ENCODE data around the gene TMEM255B. TPM values are rescaled to one million over a fixed set of nuclear protein-coding genes. Genes with fewer than 3 reads are reported as not detected.

The TMEM255B gene
- total RNA-seq, 1 experiment from 2014 or later: 0.86 TPM

DNA sequence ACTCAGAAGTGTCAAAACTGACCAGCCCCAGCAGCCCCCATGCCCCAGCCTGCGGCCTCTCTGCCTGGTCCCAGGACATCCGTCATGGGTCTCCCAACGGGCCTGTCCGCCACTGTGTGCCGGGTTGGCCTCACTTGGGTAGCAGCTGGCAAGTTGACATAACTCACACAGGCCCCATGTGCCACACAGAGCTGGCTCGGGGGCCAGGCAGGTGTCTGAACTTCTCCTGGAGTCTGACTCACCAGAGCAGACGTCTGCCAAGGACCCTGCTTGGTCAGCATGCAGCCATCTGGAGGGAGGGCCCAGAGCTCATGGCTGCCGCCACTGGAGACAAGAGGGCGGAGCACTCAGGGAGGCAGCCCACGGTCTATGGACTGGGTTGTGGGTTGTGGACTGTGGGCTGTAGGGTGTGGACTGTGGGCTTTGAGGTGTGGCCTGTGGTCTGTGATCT lies 32.0 kb upstream of the TMEM255B start:
- Histone ChIP-seq H3K9me2 (replicated peaks; ENCODE audit: insufficient read depth, low read length) (no peaks in the 10 kb centered on the region), H3K36me3 (ENCODE audit: insufficient read depth, low read length) (no peaks in the 10 kb centered on the region), H2AFZ (ENCODE audit: low read length) (no peak overlapping the region), H4K20me1 (ENCODE audit: insufficient read depth, low read depth, low read length) (no peaks in the 10 kb centered on the region), H3K4me1 (ENCODE audit: low read length) (no peaks in the 10 kb centered on the region), H3K27me3 (ENCODE audit: low read length) (no peaks in the 10 kb centered on the region), H3K9ac (ENCODE audit: low read length) (no peak overlapping the region), H3K9me3 (ENCODE audit: low read length) (no peaks in the 10 kb centered on the region; the same call in 1 of the 2 replicates), H3K4me2 (ENCODE audit: low read depth, low read length, poor library complexity, severe bottlenecking) (no peak overlapping the region), H3K79me2 (ENCODE audit: low read length) (no peaks in the 10 kb centered on the region), H3K27ac (ENCODE audit: low read length) (no peak overlapping the region), H3K4me3 (ENCODE audit: low read length) (no peak overlapping the region)
- DNase-seq: no peak

DNA sequence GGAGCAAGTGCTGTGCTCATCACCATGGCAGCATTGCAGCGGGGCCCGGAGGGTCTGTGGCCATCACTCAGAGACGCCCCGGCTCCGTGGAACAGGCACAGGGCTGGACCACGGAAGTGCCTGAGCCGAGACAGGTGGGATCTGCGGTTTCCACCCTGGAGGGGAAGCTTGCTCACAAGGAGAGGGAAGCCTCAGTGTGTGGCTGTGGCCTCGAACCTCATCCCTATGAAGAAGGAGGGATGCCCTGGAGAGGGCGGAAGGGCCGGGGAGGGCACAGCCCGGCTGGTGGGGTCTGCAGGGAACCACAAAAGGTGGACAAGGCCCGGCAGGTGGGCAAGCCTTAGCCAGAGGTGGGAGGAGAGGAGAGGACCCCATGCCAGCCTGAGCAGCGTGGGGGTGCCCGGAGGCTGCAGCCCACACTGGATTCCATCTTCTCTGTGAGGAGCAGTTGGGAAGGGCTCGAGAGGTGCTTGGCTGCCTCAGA lies 30.4 kb upstream of the TMEM255B start:
- no peak overlapping the region for H3K4me2 ChIP-seq (ENCODE audit: low read depth, low read length, poor library complexity, severe bottlenecking)
- DNase-seq: no peak
- H2AFZ ChIP-seq (ENCODE audit: low read length): no peak overlapping the region
- no peak overlapping the region for H3K9ac ChIP-seq (ENCODE audit: low read length)
- no peaks in the 10 kb centered on the region for H3K79me2 ChIP-seq (ENCODE audit: low read length)
- H3K4me3 ChIP-seq (ENCODE audit: low read length): no peak overlapping the region
- no peaks in the 10 kb centered on the region for H3K4me1 ChIP-seq (ENCODE audit: low read length)
- no peaks in the 10 kb centered on the region; the same call in 1 of the 2 replicates for H3K9me3 ChIP-seq (ENCODE audit: low read length)
- no peaks in the 10 kb centered on the region for H3K9me2 ChIP-seq (replicated peaks; ENCODE audit: insufficient read depth, low read length)
- H3K27ac ChIP-seq (ENCODE audit: low read length): no peak overlapping the region
- H4K20me1 ChIP-seq (ENCODE audit: insufficient read depth, low read depth, low read length): no peaks in the 10 kb centered on the region
- no peaks in the 10 kb centered on the region for H3K27me3 ChIP-seq (ENCODE audit: low read length)
- H3K36me3 ChIP-seq (ENCODE audit: insufficient read depth, low read length): no peaks in the 10 kb centered on the region

DNA sequence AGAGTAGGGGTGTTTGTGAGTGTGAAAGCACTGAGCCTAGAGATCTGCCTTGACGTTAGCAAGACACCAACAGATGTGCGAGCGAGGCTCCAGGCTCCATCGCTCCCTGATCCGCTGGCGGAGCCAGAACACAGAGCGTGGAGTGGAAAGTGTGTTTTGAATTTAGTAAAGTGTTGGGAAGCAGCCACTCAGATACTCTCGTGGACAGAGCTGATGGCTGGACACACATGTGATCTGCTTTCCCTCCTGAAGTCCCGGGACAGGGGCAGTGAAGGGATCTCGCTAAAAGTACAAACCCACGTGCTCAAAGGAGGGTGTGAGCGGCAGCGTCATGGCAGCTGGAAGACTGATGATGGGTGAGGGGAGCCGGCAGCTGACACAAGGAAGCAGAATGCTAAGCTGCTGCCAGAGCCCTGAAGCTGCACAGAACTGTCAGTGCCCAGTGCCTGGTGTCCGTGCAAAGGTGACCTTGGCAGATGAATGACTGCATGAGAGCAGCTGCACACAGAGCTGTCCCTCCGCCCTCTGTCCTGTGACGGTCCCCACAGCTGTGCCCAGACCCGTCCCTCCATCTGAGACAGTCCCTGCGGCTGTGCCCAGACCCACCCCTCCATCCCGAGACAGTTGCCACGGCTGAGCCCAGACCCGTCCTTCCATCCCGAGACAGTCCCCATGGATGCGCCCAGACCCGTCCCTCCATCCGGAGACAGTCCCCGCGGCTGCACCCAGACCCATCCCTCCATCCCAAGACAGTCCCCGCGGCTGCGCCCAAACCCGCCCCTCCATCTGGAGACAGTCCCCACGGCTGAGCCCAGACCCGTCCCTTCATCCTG lies 29.6 kb upstream of the TMEM255B start:
- Histone ChIP-seq H3K9ac (ENCODE audit: low read length) (no peak overlapping the region), H3K4me3 (ENCODE audit: low read length) (no peak overlapping the region), H3K27ac (ENCODE audit: low read length) (no peak overlapping the region), H4K20me1 (ENCODE audit: insufficient read depth, low read depth, low read length) (no peaks in the 10 kb centered on the region), H3K27me3 (ENCODE audit: low read length) (no peaks in the 10 kb centered on the region), H3K9me2 (replicated peaks; ENCODE audit: insufficient read depth, low read length) (no peaks in the 10 kb centered on the region), H3K79me2 (ENCODE audit: low read length) (no peaks in the 10 kb centered on the region), H3K9me3 (ENCODE audit: low read length) (no peaks in the 10 kb centered on the region; the same call in 1 of the 2 replicates), H3K4me1 (ENCODE audit: low read length) (no peaks in the 10 kb centered on the region), H2AFZ (ENCODE audit: low read length) (no peak overlapping the region), H3K36me3 (ENCODE audit: insufficient read depth, low read length) (no peaks in the 10 kb centered on the region), H3K4me2 (ENCODE audit: low read depth, low read length, poor library complexity, severe bottlenecking) (no peak overlapping the region)
- DNase-seq: no peak

GRCh38 chr13:113730258-113730691 lies 28.8 kb upstream of the TMEM255B start:
- Histone ChIP-seq H3K9me3 (ENCODE audit: low read length) (no peaks in the 10 kb centered on the region; the same call in 1 of the 2 replicates), H3K4me1 (ENCODE audit: low read length) (no peaks in the 10 kb centered on the region), H3K27me3 (ENCODE audit: low read length) (no peaks in the 10 kb centered on the region), H3K9me2 (replicated peaks; ENCODE audit: insufficient read depth, low read length) (no peaks in the 10 kb centered on the region), H4K20me1 (ENCODE audit: insufficient read depth, low read depth, low read length) (no peaks in the 10 kb centered on the region), H3K9ac (ENCODE audit: low read length) (no peak overlapping the region), H3K79me2 (ENCODE audit: low read length) (no peaks in the 10 kb centered on the region), H3K4me2 (ENCODE audit: low read depth, low read length, poor library complexity, severe bottlenecking) (no peak overlapping the region), H2AFZ (ENCODE audit: low read length) (no peak overlapping the region), H3K36me3 (ENCODE audit: insufficient read depth, low read length) (no peaks in the 10 kb centered on the region), H3K4me3 (ENCODE audit: low read length) (no peak overlapping the region), H3K27ac (ENCODE audit: low read length) (no peak overlapping the region)
- DNase-seq: no peak

- Histone ChIP-seq H3K4me2 (ENCODE audit: low read depth, low read length, poor library complexity, severe bottlenecking) (no peak overlapping the region), H3K79me2 (ENCODE audit: low read length) (no peaks in the 10 kb centered on the region), H3K27me3 (ENCODE audit: low read length) (no peaks in the 10 kb centered on the region), H3K4me3 (ENCODE audit: low read length) (no peak overlapping the region), H3K36me3 (ENCODE audit: insufficient read depth, low read length) (no peaks in the 10 kb centered on the region), H2AFZ (ENCODE audit: low read length) (no peak overlapping the region), H3K9ac (ENCODE audit: low read length) (no peak overlapping the region), H3K9me3 (ENCODE audit: low read length) (no peaks in the 10 kb centered on the region; the same call in 1 of the 2 replicates), H4K20me1 (ENCODE audit: insufficient read depth, low read depth, low read length) (no peaks in the 10 kb centered on the region), H3K9me2 (replicated peaks; ENCODE audit: insufficient read depth, low read length) (no peaks in the 10 kb centered on the region), H3K27ac (ENCODE audit: low read length) (no peak overlapping the region), H3K4me1 (ENCODE audit: low read length) (no peaks in the 10 kb centered on the region)
- no peak for DNase-seq
These were observed 28.2 kb upstream of the TMEM255B start for GRCh38 chr13:113730831-113731191.

GRCh38 chr13:113731192-113732175 lies 27.5 kb upstream of the TMEM255B start:
- Histone ChIP-seq H3K9ac (ENCODE audit: low read length) (no peak overlapping the region), H3K9me3 (ENCODE audit: low read length) (no peaks in the 10 kb centered on the region; the same call in 1 of the 2 replicates), H3K4me1 (ENCODE audit: low read length) (no peaks in the 10 kb centered on the region), H3K9me2 (replicated peaks; ENCODE audit: insufficient read depth, low read length) (no peaks in the 10 kb centered on the region), H3K36me3 (ENCODE audit: insufficient read depth, low read length) (no peaks in the 10 kb centered on the region), H3K27ac (ENCODE audit: low read length) (no peak overlapping the region), H4K20me1 (ENCODE audit: insufficient read depth, low read depth, low read length) (no peaks in the 10 kb centered on the region), H3K4me2 (ENCODE audit: low read depth, low read length, poor library complexity, severe bottlenecking) (no peak overlapping the region), H3K79me2 (ENCODE audit: low read length) (no peaks in the 10 kb centered on the region), H3K27me3 (ENCODE audit: low read length) (no peaks in the 10 kb centered on the region), H3K4me3 (ENCODE audit: low read length) (no peak overlapping the region), H2AFZ (ENCODE audit: low read length) (no peak overlapping the region)
- DNase-seq: no peak

DNA sequence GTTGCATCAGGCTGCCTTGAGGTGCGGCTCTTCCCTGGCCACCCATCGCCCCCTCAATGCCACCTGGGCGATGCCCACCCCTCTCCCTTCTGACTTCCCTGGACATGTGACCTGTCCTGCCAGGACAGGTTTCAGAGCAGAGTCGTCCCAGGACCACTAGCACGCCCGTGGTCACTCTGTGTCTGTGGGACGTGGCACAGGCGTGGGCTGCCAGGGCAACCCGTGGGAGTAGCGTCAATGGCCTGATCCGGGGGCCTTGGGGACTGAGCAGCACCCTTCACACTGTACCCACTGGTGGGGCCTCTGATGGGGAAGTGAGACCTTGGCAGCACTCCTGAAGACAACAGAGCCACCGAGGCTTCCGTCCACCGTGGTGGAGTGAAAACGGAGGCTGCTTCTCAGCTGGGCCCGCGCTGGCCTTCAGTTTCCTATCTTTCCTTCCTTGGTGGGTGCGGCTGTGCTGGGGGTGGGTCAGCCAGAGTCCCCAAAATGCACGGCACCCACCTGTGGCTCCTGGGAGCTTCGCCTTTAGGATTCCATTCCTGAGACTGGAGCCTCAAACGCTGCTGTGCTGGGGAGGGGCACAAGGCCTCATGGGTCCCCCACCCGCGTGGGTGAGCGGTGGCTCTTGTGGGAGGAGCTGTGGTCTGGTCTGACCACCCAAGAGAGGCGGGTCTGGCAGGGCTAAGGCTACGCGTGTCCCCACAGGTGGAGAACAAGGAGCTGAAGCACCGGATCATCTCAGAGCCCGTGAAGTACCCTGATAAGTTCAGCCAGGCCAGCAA lies 26.7 kb upstream of the TMEM255B start:
- no peak overlapping the region for H3K27ac ChIP-seq (ENCODE audit: low read length)
- no peaks in the 10 kb centered on the region for H3K9me2 ChIP-seq (replicated peaks; ENCODE audit: insufficient read depth, low read length)
- no peak for DNase-seq
- H3K4me2 ChIP-seq (ENCODE audit: low read depth, low read length, poor library complexity, severe bottlenecking): no peak overlapping the region
- no peak overlapping the region for H3K4me3 ChIP-seq (ENCODE audit: low read length)
- no peaks in the 10 kb centered on the region for H3K79me2 ChIP-seq (ENCODE audit: low read length)
- H4K20me1 ChIP-seq (ENCODE audit: insufficient read depth, low read depth, low read length): no peaks in the 10 kb centered on the region
- H3K9ac ChIP-seq (ENCODE audit: low read length): no peak overlapping the region
- H2AFZ ChIP-seq (ENCODE audit: low read length): no peak overlapping the region
- H3K27me3 ChIP-seq (ENCODE audit: low read length): no peaks in the 10 kb centered on the region
- no peaks in the 10 kb centered on the region; the same call in 1 of the 2 replicates for H3K9me3 ChIP-seq (ENCODE audit: low read length)
- H3K36me3 ChIP-seq (ENCODE audit: insufficient read depth, low read length): no peaks in the 10 kb centered on the region
- no peaks in the 10 kb centered on the region for H3K4me1 ChIP-seq (ENCODE audit: low read length)

Data from Karpas-422 (cell line).